Measurements from ENCODE around the gene MYH14.

The MYH14 gene

DNA sequence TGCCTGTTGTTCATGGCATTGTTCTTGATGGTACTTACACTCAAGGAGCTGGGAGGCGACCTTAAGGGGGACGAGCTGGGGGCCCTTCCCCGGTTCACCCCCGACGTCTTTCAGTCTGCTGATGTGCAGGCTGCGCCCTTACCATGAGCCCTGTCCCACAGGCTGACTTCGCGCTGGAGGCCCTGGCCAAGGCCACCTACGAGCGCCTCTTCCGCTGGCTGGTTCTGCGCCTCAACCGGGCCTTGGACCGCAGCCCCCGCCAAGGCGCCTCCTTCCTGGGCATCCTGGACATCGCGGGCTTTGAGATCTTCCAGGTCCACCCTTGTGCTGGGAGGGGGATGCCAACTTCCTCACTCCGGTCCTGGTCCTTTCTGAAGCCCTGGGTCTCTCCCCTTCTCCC lies 45.4 kb downstream of the MYH14 start:
- TF ChIP-seq, protein P1, sequence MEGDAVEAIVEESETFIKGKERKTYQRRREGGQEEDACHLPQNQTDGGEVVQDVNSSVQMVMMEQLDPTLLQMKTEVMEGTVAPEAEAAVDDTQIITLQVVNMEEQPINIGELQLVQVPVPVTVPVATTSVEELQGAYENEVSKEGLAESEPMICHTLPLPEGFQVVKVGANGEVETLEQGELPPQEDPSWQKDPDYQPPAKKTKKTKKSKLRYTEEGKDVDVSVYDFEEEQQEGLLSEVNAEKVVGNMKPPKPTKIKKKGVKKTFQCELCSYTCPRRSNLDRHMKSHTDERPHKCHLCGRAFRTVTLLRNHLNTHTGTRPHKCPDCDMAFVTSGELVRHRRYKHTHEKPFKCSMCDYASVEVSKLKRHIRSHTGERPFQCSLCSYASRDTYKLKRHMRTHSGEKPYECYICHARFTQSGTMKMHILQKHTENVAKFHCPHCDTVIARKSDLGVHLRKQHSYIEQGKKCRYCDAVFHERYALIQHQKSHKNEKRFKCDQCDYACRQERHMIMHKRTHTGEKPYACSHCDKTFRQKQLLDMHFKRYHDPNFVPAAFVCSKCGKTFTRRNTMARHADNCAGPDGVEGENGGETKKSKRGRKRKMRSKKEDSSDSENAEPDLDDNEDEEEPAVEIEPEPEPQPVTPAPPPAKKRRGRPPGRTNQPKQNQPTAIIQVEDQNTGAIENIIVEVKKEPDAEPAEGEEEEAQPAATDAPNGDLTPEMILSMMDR (IDR thresholded peaks at IDR 0.05; ENCODE audit: control insufficient read depth, insufficient read depth, low read depth, low read length, missing control alignments): no peak
- DNase-seq (ENCODE audit: low read depth): no peak
- no peak overlapping the region for H3K4me3 ChIP-seq (ENCODE audit: control insufficient read depth, low read depth, low read length)

DNA sequence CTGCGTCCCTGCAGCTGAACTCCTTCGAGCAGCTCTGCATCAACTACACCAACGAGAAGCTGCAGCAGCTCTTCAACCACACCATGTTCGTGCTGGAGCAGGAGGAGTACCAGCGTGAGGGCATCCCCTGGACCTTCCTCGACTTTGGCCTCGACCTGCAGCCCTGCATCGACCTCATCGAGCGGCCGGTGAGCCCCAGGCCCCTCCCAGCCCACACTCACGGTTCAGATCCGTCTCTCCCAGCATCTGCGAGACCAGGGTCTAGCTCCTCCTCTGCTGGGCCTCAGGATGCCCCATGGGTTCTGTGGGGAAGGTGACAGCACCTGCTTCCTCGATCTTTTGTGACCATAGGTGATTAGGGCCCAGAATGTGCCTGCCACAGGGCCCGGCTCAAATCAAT lies 46.2 kb downstream of the MYH14 start:
- no peak overlapping the region for H3K4me3 ChIP-seq (ENCODE audit: control insufficient read depth, low read depth, low read length)
- TF ChIP-seq, protein P1 (IDR thresholded peaks at IDR 0.05; ENCODE audit: control insufficient read depth, insufficient read depth, low read depth, low read length, missing control alignments): no peak
- no peak for DNase-seq (ENCODE audit: low read depth)

DNA sequence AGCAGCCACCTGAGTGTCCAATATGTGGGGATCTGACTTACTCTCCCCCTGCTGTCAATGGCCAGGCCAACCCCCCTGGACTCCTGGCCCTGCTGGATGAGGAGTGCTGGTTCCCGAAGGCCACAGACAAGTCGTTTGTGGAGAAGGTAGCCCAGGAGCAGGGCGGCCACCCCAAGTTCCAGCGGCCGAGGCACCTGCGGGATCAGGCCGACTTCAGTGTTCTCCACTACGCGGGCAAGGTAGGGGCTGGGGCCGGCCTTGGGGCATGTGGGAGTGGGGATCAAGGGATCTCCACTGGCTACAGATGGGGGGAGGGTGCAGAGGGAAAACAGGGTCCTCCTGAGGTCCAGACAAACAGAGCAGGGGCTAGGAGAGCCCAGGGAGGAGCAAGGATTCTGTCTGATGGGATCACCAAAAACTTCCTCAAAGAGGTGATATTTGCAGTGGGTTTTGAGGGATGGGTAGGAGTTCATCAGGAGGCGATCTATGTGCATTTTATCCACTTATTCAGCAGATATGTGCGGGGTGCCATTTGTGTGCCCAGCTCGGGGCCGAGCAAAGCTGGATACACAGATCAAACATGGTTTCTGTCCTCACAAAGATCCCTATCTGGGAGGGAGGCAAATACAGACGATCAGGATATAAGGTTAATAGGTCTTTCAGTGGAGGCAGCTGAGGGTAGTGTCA lies 47.2 kb downstream of the MYH14 start:
- TF ChIP-seq, protein P1 (IDR thresholded peaks at IDR 0.05; ENCODE audit: control insufficient read depth, insufficient read depth, low read depth, low read length, missing control alignments): no peak
- no peak for DNase-seq (ENCODE audit: low read depth)
- no peak overlapping the region for H3K4me3 ChIP-seq (ENCODE audit: control insufficient read depth, low read depth, low read length)

DNA sequence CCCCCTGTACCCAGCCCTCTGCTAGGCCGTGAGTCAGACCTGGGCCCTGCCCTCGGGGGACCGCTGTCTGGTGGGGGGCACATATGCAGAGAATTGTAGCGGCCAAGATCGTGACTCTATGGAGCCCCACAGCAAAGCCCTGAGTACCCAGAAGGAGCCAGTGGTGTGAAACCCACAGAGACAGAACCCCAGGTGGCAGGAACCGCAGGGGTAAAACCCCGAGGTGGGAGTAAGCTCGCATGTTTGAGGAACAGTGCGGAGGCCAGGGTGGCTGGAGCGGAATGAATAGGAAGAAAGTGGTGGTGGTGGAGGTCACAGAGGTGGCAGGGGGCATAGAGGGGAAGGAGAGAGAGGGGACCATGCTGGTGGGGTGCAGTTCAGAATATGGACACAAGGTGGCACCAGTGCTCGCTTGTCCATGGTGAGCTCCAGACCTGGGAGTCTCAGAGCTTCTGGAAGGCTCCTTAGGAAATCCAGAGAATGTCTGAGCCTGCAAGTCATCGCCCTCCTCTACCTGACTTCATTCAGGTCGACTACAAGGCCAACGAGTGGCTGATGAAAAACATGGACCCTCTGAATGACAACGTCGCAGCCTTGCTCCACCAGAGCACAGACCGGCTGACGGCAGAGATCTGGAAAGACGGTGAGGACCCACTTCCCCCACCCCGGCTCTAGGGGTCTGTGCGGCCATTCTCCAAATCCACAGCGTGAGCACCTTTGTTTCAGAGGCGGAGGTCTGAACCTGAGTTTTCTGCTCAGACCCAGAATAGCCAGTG lies 48.9 kb downstream of the MYH14 start:
- TF ChIP-seq, protein P1 (IDR thresholded peaks at IDR 0.05; ENCODE audit: control insufficient read depth, insufficient read depth, low read depth, low read length, missing control alignments): peak; percentile 54
- H3K4me3 ChIP-seq (ENCODE audit: control insufficient read depth, low read depth, low read length): no peak overlapping the region
- no peak for DNase-seq (ENCODE audit: low read depth)

DNA sequence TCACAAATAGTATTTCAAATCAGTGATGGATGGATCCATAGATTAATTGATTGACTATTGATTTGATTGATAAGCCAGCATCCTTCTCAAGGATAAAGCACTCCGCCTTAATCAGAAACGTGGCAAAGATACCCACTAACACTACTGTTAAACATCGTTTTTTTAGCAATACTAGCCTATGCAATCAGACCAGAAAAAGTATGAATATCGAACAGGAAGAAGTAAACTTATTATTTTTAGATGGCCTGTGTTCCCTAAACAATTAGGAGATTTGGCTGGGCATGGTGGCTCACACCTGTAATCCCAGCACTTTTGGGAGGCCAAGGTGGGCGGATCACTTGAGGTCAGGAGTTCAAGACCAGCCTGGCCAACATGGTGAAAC lies 49.5 kb downstream of the MYH14 start:
- TF ChIP-seq, protein P1 (IDR thresholded peaks at IDR 0.05; ENCODE audit: control insufficient read depth, insufficient read depth, low read depth, low read length, missing control alignments): no peak

DNA sequence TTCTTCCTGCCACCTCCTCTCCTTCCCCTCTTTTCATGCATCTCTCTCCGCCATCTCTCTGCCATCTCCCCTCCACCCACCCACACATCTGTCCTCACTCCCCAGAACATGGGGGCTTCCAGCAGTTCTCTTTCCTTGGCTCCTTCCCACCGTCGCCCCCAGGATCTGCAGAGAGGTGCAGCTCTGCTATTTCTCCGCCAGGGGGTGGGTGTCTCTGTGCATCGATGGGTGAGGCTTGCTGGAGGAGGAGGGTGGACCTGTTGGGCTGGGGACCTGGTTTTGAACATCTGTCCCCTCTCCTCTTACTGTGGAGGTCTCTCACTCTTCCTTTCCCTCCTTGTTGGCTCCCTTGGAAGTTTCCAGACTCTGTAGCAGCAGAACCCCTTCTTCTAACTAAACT lies 51.7 kb downstream of the MYH14 start:
- DNase-seq (ENCODE audit: low read depth): no peak

More for the DNA sequence above, 49.5 kb downstream of the MYH14 start:
- H3K4me3 ChIP-seq (ENCODE audit: control insufficient read depth, low read depth, low read length): no peak overlapping the region
- DNase-seq (ENCODE audit: low read depth): no peak

More for the DNA sequence above, 51.7 kb downstream of the MYH14 start:
- TF ChIP-seq, protein P1 (IDR thresholded peaks at IDR 0.05; ENCODE audit: control insufficient read depth, insufficient read depth, low read depth, low read length, missing control alignments): peak; percentile 16
- H3K4me3 ChIP-seq (ENCODE audit: control insufficient read depth, low read depth, low read length): no peak overlapping the region
